Measurements from ENCODE around the gene GPC6. TPM values are rescaled to one million over a fixed set of nuclear protein-coding genes. Genes with fewer than 3 reads are reported as not detected.

Gene GPC6
- total and polyA plus RNA-seq, 10 donors: 0.22 to 9.3 (median 4.5) TPM

DNA sequence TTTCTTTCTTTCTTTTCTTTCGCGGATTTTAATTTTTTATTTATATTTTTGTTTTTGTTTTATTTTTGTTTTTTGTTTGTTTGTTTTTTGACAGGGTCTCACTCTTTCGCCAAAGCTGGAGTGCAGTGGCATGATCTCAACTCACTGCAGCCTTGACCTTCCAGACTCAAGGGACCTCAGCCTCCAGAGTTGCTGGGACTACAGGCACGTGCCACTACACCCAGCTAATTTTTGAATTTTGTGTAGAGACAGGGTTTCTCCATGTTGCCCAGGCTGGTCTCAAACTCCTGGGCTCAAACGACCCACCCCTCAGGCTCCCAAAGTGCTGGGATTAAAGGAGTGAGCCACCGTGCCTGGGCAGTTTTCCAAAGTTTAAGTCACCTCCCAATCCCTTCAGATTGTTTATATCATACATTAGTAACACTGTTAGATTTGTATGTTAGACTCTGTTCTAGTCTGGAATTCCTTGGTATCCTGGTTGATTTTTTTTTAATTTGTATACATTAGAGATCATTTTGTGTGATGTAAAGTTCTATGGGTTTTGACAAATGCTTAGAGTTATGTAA lies 655.6 kb downstream of the GPC6 start:
- intact Hi-C loops (cut with DNase I; ENCODE audit: low total_unique reads): no loop called here
- WGBS, 5 donors: 69 to 81% (median 79%) methylated on average over 6 of the region's 6 CpGs
- no peak for DNase-seq
- H3K9me3 ChIP-seq: peaks cover 0 to 14% (median 8%) of the 10 kb centered on the region in 8 donors
- H3K4me3 ChIP-seq: no peak overlapping the region
- no peaks in the 10 kb centered on the region for H3K4me1 ChIP-seq
- TF ChIP-seq, protein P1, sequence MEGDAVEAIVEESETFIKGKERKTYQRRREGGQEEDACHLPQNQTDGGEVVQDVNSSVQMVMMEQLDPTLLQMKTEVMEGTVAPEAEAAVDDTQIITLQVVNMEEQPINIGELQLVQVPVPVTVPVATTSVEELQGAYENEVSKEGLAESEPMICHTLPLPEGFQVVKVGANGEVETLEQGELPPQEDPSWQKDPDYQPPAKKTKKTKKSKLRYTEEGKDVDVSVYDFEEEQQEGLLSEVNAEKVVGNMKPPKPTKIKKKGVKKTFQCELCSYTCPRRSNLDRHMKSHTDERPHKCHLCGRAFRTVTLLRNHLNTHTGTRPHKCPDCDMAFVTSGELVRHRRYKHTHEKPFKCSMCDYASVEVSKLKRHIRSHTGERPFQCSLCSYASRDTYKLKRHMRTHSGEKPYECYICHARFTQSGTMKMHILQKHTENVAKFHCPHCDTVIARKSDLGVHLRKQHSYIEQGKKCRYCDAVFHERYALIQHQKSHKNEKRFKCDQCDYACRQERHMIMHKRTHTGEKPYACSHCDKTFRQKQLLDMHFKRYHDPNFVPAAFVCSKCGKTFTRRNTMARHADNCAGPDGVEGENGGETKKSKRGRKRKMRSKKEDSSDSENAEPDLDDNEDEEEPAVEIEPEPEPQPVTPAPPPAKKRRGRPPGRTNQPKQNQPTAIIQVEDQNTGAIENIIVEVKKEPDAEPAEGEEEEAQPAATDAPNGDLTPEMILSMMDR (IDR thresholded peaks at IDR 0.05 in 8 of 11, conservative IDR thresholded peaks at IDR 0.05 in 3 of 11): no peak
- TF ChIP-seq POLR2A (IDR thresholded peaks at IDR 0.05) (no peak), POLR2AphosphoS5 (IDR thresholded peaks at IDR 0.05) (no peak)
- no peaks in the 10 kb centered on the region for H3K36me3 ChIP-seq
- H3K27me3 ChIP-seq (replicated peaks in 1 of 7): no peaks in the 10 kb centered on the region
- no peak overlapping the region for H3K27ac ChIP-seq

- DNase-seq: no peak
- no peak for TF ChIP-seq POLR2A (IDR thresholded peaks at IDR 0.05)
- TF ChIP-seq, protein P1 (IDR thresholded peaks at IDR 0.05 in 8 of 11, conservative IDR thresholded peaks at IDR 0.05 in 3 of 11): no peak
- TF ChIP-seq POLR2AphosphoS5 (IDR thresholded peaks at IDR 0.05): no peak
- Histone ChIP-seq H3K4me1 (no peaks in the 10 kb centered on the region), H3K4me3 (no peak overlapping the region), H3K36me3 (no peaks in the 10 kb centered on the region), H3K9me3 (no peaks in the 10 kb centered on the region), H3K27me3 (replicated peaks in 1 of 7) (no peaks in the 10 kb centered on the region), H3K27ac (no peak overlapping the region)
- intact Hi-C loops (cut with DNase I; ENCODE audit: low total_unique reads): no loop called here
- 62 to 85% (median 77%) methylated on average over 1 of the region's 1 CpG for WGBS, 5 donors
Measured at GRCh38 chr13:93889430-93889951, 662.9 kb downstream of the GPC6 start.

GRCh38 chr13:93899981-93900380 lies 673.4 kb downstream of the GPC6 start:
- TF ChIP-seq, protein P1 (IDR thresholded peaks at IDR 0.05 in 8 of 11, conservative IDR thresholded peaks at IDR 0.05 in 3 of 11): no peak
- TF ChIP-seq POLR2AphosphoS5 (IDR thresholded peaks at IDR 0.05) (no peak), POLR2A (IDR thresholded peaks at IDR 0.05) (no peak)
- WGBS, 5 donors: 76 to 88% (median 79%) methylated on average over 2 of the region's 2 CpGs

DNA sequence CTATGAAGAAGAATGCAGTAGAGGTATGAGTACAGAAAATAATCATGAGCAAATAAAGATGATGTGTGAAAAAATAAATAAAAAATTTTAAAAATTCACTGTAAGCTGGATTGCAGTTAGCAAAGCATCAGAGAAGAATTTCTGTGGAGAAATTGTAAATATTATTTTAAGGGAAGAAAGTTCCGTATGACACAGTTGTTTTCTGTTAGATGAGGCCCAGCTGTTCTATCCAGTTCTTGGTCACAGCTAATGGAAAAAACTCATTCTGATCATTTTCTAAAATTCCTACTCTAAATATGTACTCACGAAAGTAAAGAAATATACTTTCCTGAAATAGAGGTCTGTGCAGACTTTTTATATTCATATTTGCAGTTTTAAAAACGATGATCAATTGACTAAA lies 674.1 kb downstream of the GPC6 start:
- Histone ChIP-seq H3K27me3 (replicated peaks in 1 of 7) (no peaks in the 10 kb centered on the region), H3K27ac (no peak overlapping the region), H3K36me3 (no peaks in the 10 kb centered on the region), H3K4me1 (no peaks in the 10 kb centered on the region), H3K4me3 (no peak overlapping the region), H3K9me3 (no peaks in the 10 kb centered on the region)
- DNase-seq: no peak
- intact Hi-C loops (cut with DNase I; ENCODE audit: low total_unique reads): no loop called here
- 63 to 78% (median 72%) methylated on average over 3 of the region's 3 CpGs for WGBS, 5 donors
- TF ChIP-seq POLR2A (IDR thresholded peaks at IDR 0.05) (no peak), POLR2AphosphoS5 (IDR thresholded peaks at IDR 0.05) (no peak)
- TF ChIP-seq, protein P1 (IDR thresholded peaks at IDR 0.05 in 8 of 11, conservative IDR thresholded peaks at IDR 0.05 in 3 of 11): no peak

More at GRCh38 chr13:93899981-93900380, 673.4 kb downstream of the GPC6 start:
- Histone ChIP-seq H3K4me1 (no peaks in the 10 kb centered on the region), H3K27ac (no peak overlapping the region), H3K4me3 (no peak overlapping the region), H3K9me3 (no peaks in the 10 kb centered on the region), H3K36me3 (no peaks in the 10 kb centered on the region), H3K27me3 (replicated peaks in 1 of 7) (no peaks in the 10 kb centered on the region)
- DNase-seq: no peak
- intact Hi-C loops (cut with DNase I; ENCODE audit: low total_unique reads): no loop called here
